Pancreas (tissue), 10 donors: ENCODE measurements around the gene BORCS6. TPM values are rescaled to one million over a fixed set of nuclear protein-coding genes. Genes with fewer than 3 reads are reported as not detected.

ENCODE experiments used
- ATAC-seq, 4 donors: fragments of 200-7000 bp; cut with Tn5 transposase; one replicate each; pipeline versions ENCODE4 v1.8.0 to v1.9.1; 2020; ENCODE audit warnings: mild to moderate bottlenecking in 4 of 4, moderate library complexity in 4 of 4
- DNase-seq, 6 donors: peaks; one replicate each; pipeline ENCODE4 v3.0.0-alpha.2; 2020
- FAIRE-seq: peaks from 2 replicates; lab custom pipeline; 2012; peaks lifted over from hg19 to GRCh38; lab: Jason Lieb, UNC
- H3K27ac ChIP-seq, 4 donors: fragments of 200-600 bp; sonication (generic); 1 replicate in 3 of 4; 2 replicates in 1 of 4; pipeline versions ENCODE4 v1.5.0 to v1.8.0; 2020
- H3K27me3 ChIP-seq, 4 donors: fragments of 200-600 bp; one replicate each; pipeline ENCODE4 v1.8.0; 2021
- H3K36me3 ChIP-seq, 3 donors: fragments of 200-600 bp; sonication (generic) in 1 of 3; one replicate each; pipeline versions ENCODE4 v1.5.0 to v1.8.0; 2020 to 2021
- H3K4me1 ChIP-seq, 3 donors: fragments of 200-600 bp; one replicate each; pipeline ENCODE4 v1.8.0; 2021
- H3K4me3 ChIP-seq, 4 donors: fragments of 200-600 bp; sonication (generic) in 2 of 4; one replicate each; pipeline versions ENCODE4 v1.5.0 to v1.8.0; 2020 to 2021
- H3K9me3 ChIP-seq, 4 donors: fragments of 200-600 bp; one replicate each; pipeline ENCODE4 v1.8.0; 2021
- WGBS, 2 donors: extraction: QIAGEN DNeasy Blood & Tissue Kit; methylation state at CpG; one replicate each; pipeline ENCODE4 v1.1.7; 2013; 5-methylcytosine and 5-hydroxymethylcytosine counted together
- intact Hi-C, 3 donors: fragments of 100-400 bp; cut with DNase I; formaldehyde crosslinking; loops; one replicate each; pipeline versions ENCODE4 v1.11.1 to v1.14.2; 2022
- polyA plus RNA-seq, 2 donors: library from polyadenylated mRNA; stranded (reverse); fragments of 200-250 nt; gene quantifications; one replicate each; pipeline ENCODE4 v1.2.3, GENCODE V29; 2013
- total RNA-seq, 6 donors: library from RNA; stranded (reverse); fragmentation: NEBNext Ultra II Directional in 4 of 6; extraction: Animal tissue kit (Norgen Biotek cat#: 25700) in 4 of 6; gene quantifications; one replicate each; pipeline versions ENCODE4 v1.2.1 to v1.2.4, GENCODE V29; 2021 to 2023
- TF ChIP-seq, protein P1 (sequence below), 4 donors: fragments of 200-600 bp; sonication (generic) in 3 of 4; IDR thresholded peaks; one replicate each; pipeline versions ENCODE4 v1.5.0 to v1.8.0; 2021; ENCODE audit warnings: antibody characterized with exemption in 4 of 4
- donor health status: healthy with polysubstance abuse.
- donor health status: DM: no; HTN: no; CAD: no; lungs with moderate emphysema.
- donor health status: DM: no; HTN: no; CAD: no.
- donor health status: control.
- donor health status: control.
- donor health status: Bipolar disorder and iron deficiency.
- donor health status: DM: yes; HTN: yes; CAD: no.
- donor health status: DM: no; HTN: no; CAD: no.
- donor health status: DM: no; HTN: no; CAD: no.
- donor health status: DM: yes; HTN: yes; CAD: no.

BORCS6 gene
- total and polyA plus RNA-seq, 8 donors, result 4.5 to 10.4 (median 6.6) TPM

DNA sequence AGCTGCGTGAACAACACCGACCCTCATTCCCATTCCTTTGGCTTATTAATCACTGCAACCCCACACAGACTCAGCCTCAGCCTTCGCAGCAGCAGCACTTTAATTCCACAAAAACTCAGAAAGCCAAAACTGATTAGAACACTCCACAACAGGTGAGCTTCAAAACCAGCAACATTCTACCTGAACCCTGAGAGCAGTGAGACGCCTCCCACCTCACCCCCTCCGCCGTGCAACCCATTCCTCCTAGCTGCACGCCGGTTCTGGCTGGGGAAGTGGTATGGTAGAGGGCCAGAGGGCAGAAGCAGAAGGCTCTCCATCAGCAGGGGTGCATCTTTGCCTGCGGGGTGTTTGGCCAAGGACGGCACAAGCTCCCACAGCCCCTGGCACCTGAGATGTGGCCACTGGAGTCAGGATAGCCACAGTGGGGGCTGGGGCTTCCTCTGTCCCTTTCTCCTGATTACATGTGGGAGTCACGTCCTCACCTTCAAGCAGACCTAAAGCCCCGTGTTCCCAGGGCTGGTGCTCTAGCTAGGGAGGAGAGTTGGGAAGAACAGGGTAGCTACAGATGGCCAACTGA lies 1.6 kb downstream of the BORCS6 start:
- intact Hi-C loops, result loop anchor here in 2 of 3 donors (5.0 to 10.0 kb wide), 2 partner anchors 34 to 64 kb away; partner anchors contain the start of gene HES7 (in 1 of the 2)
- Histone ChIP-seq H3K4me1 (peaks cover 0 to 28% (median 18%) of the 10 kb centered on the region in 3 donors), H3K27ac (peak overlapping the region; percentile 8 to 98 (median 86)), H3K36me3 (no peaks in the 10 kb centered on the region), H3K9me3 (no peaks in the 10 kb centered on the region), H3K4me3 (peak overlapping the region; percentile 83 to 88 (median 84)), H3K27me3 (no peaks in the 10 kb centered on the region)
- TF ChIP-seq, protein P1, sequence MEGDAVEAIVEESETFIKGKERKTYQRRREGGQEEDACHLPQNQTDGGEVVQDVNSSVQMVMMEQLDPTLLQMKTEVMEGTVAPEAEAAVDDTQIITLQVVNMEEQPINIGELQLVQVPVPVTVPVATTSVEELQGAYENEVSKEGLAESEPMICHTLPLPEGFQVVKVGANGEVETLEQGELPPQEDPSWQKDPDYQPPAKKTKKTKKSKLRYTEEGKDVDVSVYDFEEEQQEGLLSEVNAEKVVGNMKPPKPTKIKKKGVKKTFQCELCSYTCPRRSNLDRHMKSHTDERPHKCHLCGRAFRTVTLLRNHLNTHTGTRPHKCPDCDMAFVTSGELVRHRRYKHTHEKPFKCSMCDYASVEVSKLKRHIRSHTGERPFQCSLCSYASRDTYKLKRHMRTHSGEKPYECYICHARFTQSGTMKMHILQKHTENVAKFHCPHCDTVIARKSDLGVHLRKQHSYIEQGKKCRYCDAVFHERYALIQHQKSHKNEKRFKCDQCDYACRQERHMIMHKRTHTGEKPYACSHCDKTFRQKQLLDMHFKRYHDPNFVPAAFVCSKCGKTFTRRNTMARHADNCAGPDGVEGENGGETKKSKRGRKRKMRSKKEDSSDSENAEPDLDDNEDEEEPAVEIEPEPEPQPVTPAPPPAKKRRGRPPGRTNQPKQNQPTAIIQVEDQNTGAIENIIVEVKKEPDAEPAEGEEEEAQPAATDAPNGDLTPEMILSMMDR (IDR thresholded peaks at IDR 0.05), result no peak
- 20 to 22% methylated on average over 12 of the region's 12 CpGs for WGBS, 2 donors
- peak in 5 of 6 donors; percentile 47 to 70 (median 60) for DNase-seq
- FAIRE-seq, result no peak
- ATAC-seq, result no peak

DNA sequence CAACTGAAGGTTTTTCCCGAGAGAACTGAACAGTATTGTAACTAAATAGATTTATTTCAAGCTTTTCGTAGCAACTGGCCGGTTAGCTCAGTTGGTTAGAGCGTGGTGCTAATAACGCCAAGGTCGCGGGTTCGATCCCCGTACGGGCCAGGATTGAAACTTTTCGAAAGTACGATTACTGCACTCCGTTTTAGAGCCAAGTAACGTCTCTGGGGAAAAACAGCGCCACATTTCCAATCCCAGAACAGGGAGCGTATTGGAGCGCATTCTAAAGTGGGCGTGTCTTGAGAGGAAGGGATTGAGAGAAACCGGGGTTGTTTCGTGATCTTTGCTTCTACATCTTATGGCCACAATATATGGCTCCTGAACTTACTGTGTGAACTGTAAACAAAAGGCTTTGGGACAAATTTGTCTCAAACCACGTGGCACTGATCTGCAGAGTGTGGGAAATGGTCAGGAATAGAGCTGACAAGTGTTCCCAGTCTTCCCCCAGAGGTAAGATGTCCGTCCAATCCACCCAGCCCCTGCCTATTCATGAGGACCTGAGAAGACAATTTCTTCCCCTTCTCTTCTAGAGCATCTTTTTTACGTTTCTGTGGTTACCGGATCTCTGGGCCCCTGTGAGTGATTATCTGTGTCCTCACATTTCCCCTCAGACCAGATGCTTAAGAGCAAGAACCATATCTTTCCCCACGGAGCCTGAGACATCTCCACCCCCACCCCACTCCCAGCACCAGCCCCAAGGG lies 2.3 kb downstream of the BORCS6 start:
- 1% methylated on average over 25 of the region's 25 CpGs for WGBS, 2 donors
- H3K36me3 ChIP-seq, result no peaks in the 10 kb centered on the region
- H3K4me1 ChIP-seq, result peaks cover 0 to 26% (median 18%) of the 10 kb centered on the region in 3 donors
- peak; percentile 89 to 97 (median 92) for DNase-seq
- peak overlapping the region in 2 of 4 donors; percentile 83 to 88 for H3K4me3 ChIP-seq
- TF ChIP-seq, protein P1 (IDR thresholded peaks at IDR 0.05), result no peak
- H3K27ac ChIP-seq, result peak overlapping the region; percentile 58 to 98 (median 81)
- FAIRE-seq, result peak; percentile 63
- intact Hi-C loops, result loop anchor here in 2 of 3 donors (2.0 to 10.0 kb wide), 4 partner anchors 35 to 69 kb away; partner anchors contain the start of genes ALOXE3 (in 1 of the 2) and HES7 (in 1 of the 2)
- ATAC-seq, result peak; percentile 43 to 63 (median 56)
- no peaks in the 10 kb centered on the region for H3K9me3 ChIP-seq
- H3K27me3 ChIP-seq, result no peaks in the 10 kb centered on the region

GRCh38 chr17:8186787-8187516 lies 3.0 kb downstream of the BORCS6 start:
- Histone ChIP-seq H3K4me1 (peaks cover 0 to 21% (median 17%) of the 10 kb centered on the region in 3 donors), H3K27me3 (no peaks in the 10 kb centered on the region), H3K36me3 (no peaks in the 10 kb centered on the region), H3K4me3 (peak overlapping the region; percentile 32 to 60 (median 54)), H3K27ac (peak overlapping the region; percentile 58 to 98 (median 81)), H3K9me3 (no peaks in the 10 kb centered on the region)
- WGBS, 2 donors, result 0% methylated on average over 32 of the region's 32 CpGs
- DNase-seq (peak; percentile 93 to 97 (median 94)), FAIRE-seq (no peak), ATAC-seq (peak; percentile 66 to 80 (median 72))
- TF ChIP-seq, protein P1 (IDR thresholded peaks at IDR 0.05), result peak in 1 of 4 donors; percentile 17
- intact Hi-C loops, result loop anchor here in 2 of 3 donors (2.0 to 10.0 kb wide), 4 partner anchors 35 to 68 kb away; partner anchors contain the start of genes ALOXE3 (in 1 of the 2) and HES7 (in 1 of the 2)

DNA sequence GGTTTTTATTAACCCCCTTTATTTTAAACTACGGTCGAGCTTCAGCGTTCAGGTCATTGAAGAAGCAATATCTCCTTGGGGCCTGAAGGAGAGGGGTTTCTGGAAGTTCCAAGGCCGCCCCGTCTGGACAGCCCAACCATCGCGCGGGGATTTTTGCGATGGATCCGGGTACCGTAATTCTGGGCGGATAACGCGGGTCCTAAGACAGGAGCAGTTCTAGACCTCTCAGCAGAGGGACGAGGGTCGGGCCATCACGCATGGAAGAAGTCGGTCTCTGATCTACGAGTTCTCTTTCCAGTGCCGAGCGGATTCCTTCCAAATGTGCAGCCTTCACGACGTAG lies 3.6 kb downstream of the BORCS6 start:
- intact Hi-C loops, result loop anchor here in 2 of 3 donors (2.0 to 10.0 kb wide), 4 partner anchors 36 to 68 kb away; partner anchors contain the start of genes ALOXE3 (in 1 of the 2) and HES7 (in 1 of the 2)
- DNase-seq (no peak), FAIRE-seq (no peak), ATAC-seq (no peak)
- Histone ChIP-seq H3K27me3 (no peaks in the 10 kb centered on the region), H3K4me3 (peak overlapping the region; percentile 32 to 60 (median 54)), H3K27ac (peak overlapping the region; percentile 54 to 98 (median 81)), H3K9me3 (no peaks in the 10 kb centered on the region), H3K36me3 (no peaks in the 10 kb centered on the region), H3K4me1 (peaks cover 0 to 18% (median 13%) of the 10 kb centered on the region in 3 donors)
- WGBS, 2 donors, result 0% methylated on average over 23 of the region's 23 CpGs
- TF ChIP-seq, protein P1 (IDR thresholded peaks at IDR 0.05), result no peak
